Ascending aorta (tissue), 2 donors: ENCODE data around the gene CCT6A. TPM values are rescaled to one million over a fixed set of nuclear protein-coding genes. Genes with fewer than 3 reads are reported as not detected.
A peak's percentile ranks its signal among the peaks of the same experiment; 100 is the strongest.
"Not testable (repeated sequence)": the region's sequence is repeated elsewhere in the genome, so short reads cannot be mapped to it uniquely, and the experiment has no call there.

ENCODE experiments used
- DNase-seq, 2 donors: peaks; one replicate each; pipeline ENCODE4 v3.0.0-alpha.2; 2019; ENCODE audit warnings: low spot score in 2 of 2
- H3K27ac ChIP-seq, 2 donors: fragments of 200-600 bp; sonication (generic); one replicate each; pipeline ENCODE4 v1.5.1; 2016 to 2017; ENCODE audit warnings: mild to moderate bottlenecking in 1 of 2
- H3K27me3 ChIP-seq: fragments of 200-600 bp; sonication (generic); one replicate; pipeline ENCODE4 v1.5.1; 2017
- H3K36me3 ChIP-seq, 2 donors: fragments of 200-600 bp; sonication (generic); one replicate each; pipeline ENCODE4 v1.5.1; 2016
- H3K4me1 ChIP-seq, 2 donors: fragments of 200-600 bp; sonication (generic); one replicate each; pipeline ENCODE4 v1.5.1; 2016 to 2017; ENCODE audit warnings: mild to moderate bottlenecking in 1 of 2
- H3K4me3 ChIP-seq, 2 donors: fragments of 200-600 bp; sonication (generic); one replicate each; pipeline ENCODE4 v1.5.1; 2016 to 2017; ENCODE audit warnings: mild to moderate bottlenecking in 1 of 2
- H3K9me3 ChIP-seq, 2 donors: fragments of 200-600 bp; sonication (generic); one replicate each; pipeline ENCODE4 v1.5.1; 2016
- CTCF ChIP-seq, 3 experiments: fragments of 200-600 bp in 2 of 3; fragments of 450-650 bp in 1 of 3; sonication (generic) in 2 of 3; IDR thresholded peaks; one replicate each; pipeline ENCODE4 v1.5.1; 2016 to 2019; ENCODE audit warnings: antibody characterized with exemption in 3 of 3, mild to moderate bottlenecking in 1 of 3, moderate library complexity in 1 of 3
- intact Hi-C: fragments of 100-400 bp; cut with DNase I; formaldehyde crosslinking; loops from one replicate; pipeline ENCODE4 v1.15.1; 2023
- total RNA-seq: library from RNA; depleted of rRNA; stranded (reverse); fragments of >200 nt; gene quantifications from one replicate; pipeline ENCODE4 v1.1.0, GENCODE V29; 2016

Gene CCT6A
- total RNA-seq, 1 donor from 2014 or later, result 86.2 TPM

GRCh38 chr7:56099653-56100052 is 48.1 kb downstream of the CCT6A start:
- intact Hi-C loops, result no loop called here
- Histone ChIP-seq H3K4me1 (peaks cover 0 to 2% of the 10 kb centered on the region in 2 donors), H3K36me3 (peaks cover 47 to 54% of the 10 kb centered on the region in 2 donors), H3K27ac (no peak overlapping the region), H3K4me3 (no peak overlapping the region), H3K27me3 (no peaks in the 10 kb centered on the region), H3K9me3 (no peaks in the 10 kb centered on the region)
- DNase-seq, result no peak
- TF ChIP-seq CTCF (IDR thresholded peaks at IDR 0.05), result no peak

GRCh38 chr7:56104138-56104537 is 52.6 kb downstream of the CCT6A start:
- H3K9me3 ChIP-seq, DNase-seq, H3K27me3 ChIP-seq, H3K27ac ChIP-seq, H3K4me3 ChIP-seq, intact Hi-C loops: not testable (repeated sequence)
- Histone ChIP-seq H3K36me3 (peaks cover 47 to 51% of the 10 kb centered on the region in 2 donors), H3K4me1 (peaks cover 0 to 12% of the 10 kb centered on the region in 2 donors)

DNA sequence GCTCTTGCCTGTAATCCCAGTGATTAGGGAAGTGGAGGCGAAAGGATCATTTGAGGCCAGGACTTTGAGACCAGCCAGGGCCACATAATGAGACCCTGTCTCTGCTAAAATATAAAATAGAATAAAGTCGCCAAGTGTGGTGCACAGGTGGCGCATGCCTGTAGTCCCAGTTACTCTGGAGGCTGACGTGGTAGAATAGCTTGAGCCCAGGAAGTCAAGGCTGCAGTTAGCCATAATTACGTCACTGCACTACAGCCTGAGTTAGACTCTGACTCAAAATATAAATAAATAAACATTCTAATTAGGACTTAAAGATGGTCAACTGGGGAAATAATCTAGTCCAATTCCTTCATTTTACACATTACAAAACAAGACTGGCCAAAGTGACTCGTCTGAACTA is 53.9 kb downstream of the CCT6A start:
- Histone ChIP-seq H3K4me3 (peak overlapping the region; percentile 70 to 74), H3K27me3 (no peaks in the 10 kb centered on the region), H3K4me1 (peaks cover 0 to 12% of the 10 kb centered on the region in 2 donors), H3K27ac (peak overlapping the region; percentile 89 to 93), H3K9me3 (no peaks in the 10 kb centered on the region), H3K36me3 (peaks cover 36 to 39% of the 10 kb centered on the region in 2 donors)
- intact Hi-C loops, result loop anchor here (5.0 kb wide), 3 partner anchors 67 to 1348 kb away; partner anchors contain the start of gene SEC61G
- no peak for TF ChIP-seq CTCF (IDR thresholded peaks at IDR 0.05)
- DNase-seq, result no peak

- H3K27me3 ChIP-seq, result no peaks in the 10 kb centered on the region
- H3K27ac ChIP-seq, result peak within 1 kb of the TSS; percentile 89 to 93
- H3K4me1 ChIP-seq, result peaks cover 0 to 12% of the 10 kb centered on the region in 2 donors
- H3K9me3 ChIP-seq, result no peaks in the 10 kb centered on the region
- no peak for TF ChIP-seq CTCF (IDR thresholded peaks at IDR 0.05)
- DNase-seq, result peak; percentile 94 to 99
- intact Hi-C loops, result loop anchor here (1.0 to 5.0 kb wide), 8 partner anchors 14 to 1349 kb away; partner anchors contain the start of genes CCT6A, PHKG1, PSPH and SEC61G
- H3K36me3 ChIP-seq, result peaks cover 27 to 30% of the 10 kb centered on the region in 2 donors
- H3K4me3 ChIP-seq, result peak within 1 kb of the TSS; percentile 70 to 74
These were observed 54.8 kb downstream of the CCT6A start, which contains the start of gene CHCHD2 for GRCh38 chr7:56106108-56107073. Gene CHCHD2 (minus strand): TSS chr7:56106476. CDS start chr7:56106413, 63 bp downstream.

GRCh38 chr7:56107954-56108258 is 56.3 kb downstream of the CCT6A start:
- intact Hi-C loops, result loop anchor here (2.0 to 5.0 kb wide), 5 partner anchors 15 to 1351 kb away; partner anchors contain the start of genes PHKG1, SEC61G and ZNF713
- H3K9me3 ChIP-seq, result no peaks in the 10 kb centered on the region
- DNase-seq, result no peak
- TF ChIP-seq CTCF (IDR thresholded peaks at IDR 0.05), result no peak
- H3K4me3 ChIP-seq, result no peak overlapping the region
- H3K4me1 ChIP-seq, result peaks cover 0 to 12% of the 10 kb centered on the region in 2 donors
- H3K27ac ChIP-seq, result no peak overlapping the region
- H3K36me3 ChIP-seq, result peaks cover 14 to 15% of the 10 kb centered on the region in 2 donors
- no peaks in the 10 kb centered on the region for H3K27me3 ChIP-seq

DNA sequence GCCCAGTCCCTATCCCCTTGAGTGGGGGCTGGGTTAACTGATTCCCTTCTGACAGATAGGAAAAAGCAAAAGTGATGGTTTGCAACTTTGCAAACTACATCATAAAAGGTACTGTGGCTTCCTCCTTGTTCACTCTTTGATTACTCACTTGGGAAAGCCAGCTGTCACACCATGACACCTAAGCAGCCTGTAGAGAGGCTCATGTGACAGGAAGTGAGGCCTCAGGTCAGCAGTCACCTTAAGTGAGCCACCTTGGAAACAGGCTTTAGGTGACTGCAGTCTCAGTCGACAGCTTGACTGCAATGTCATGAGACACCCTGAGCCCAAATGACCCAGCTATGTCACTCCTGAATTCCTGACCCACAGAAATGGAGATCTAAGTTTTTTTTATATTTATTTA is 59.0 kb downstream of the CCT6A start:
- DNase-seq, result no peak
- Histone ChIP-seq H3K9me3 (no peaks in the 10 kb centered on the region), H3K27ac (no peak overlapping the region), H3K4me1 (peaks cover 0 to 4% of the 10 kb centered on the region in 2 donors), H3K27me3 (no peaks in the 10 kb centered on the region), H3K36me3 (no peaks in the 10 kb centered on the region), H3K4me3 (no peak overlapping the region)
- TF ChIP-seq CTCF (IDR thresholded peaks at IDR 0.05), result no peak
- intact Hi-C loops, result no loop called here

DNA sequence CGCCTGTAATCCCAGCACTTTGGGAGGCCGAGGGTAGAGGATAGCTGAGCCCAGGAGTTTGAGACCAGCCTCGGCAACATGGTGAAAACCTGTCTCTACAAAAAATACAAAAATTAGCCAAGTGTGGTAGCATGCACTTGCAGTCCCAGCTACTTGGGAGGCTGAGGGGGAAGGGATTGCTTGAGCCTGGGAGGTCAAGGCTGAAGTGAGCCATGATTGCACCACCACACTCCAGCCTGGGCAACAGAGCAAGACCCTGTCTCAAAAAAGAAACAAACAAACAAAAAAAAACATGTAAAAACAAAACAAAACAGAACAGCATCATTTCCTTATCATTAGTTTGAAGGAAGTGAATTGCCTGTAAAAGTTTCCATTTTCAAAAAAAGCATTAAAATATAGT is 60.7 kb downstream of the CCT6A start:
- intact Hi-C loops, H3K27ac ChIP-seq, DNase-seq: not testable (repeated sequence)

More for the DNA sequence above, 60.7 kb downstream of the CCT6A start:
- H3K4me1 ChIP-seq, H3K4me3 ChIP-seq, H3K9me3 ChIP-seq, H3K36me3 ChIP-seq, H3K27me3 ChIP-seq: not testable (repeated sequence)
